B cell (primary cell): ENCODE data around the gene NRG2. TPM values are rescaled to one million over a fixed set of nuclear protein-coding genes. Genes with fewer than 3 reads are reported as not detected.

Experiments
- ATAC-seq: fragments of 200-7000 bp; cut with Tn5 transposase; one replicate; pipeline ENCODE4 v1.10.0; 2021; ENCODE audit warnings: low read depth, mild to moderate bottlenecking, moderate number of reproducible peaks, moderate library complexity
- CTCF ChIA-PET: fragments of 350-600 bp; sonication (Branson Sonifier 250); formaldehyde crosslinking; loops from one replicate; lab custom pipeline; 2021; ENCODE audit warnings: antibody characterized with exemption, inconsistent platforms; lab: Charles Lee
- POLR2A ChIA-PET: fragments of 350-600 bp; sonication (Branson Sonifier 250); formaldehyde crosslinking; loops from one replicate; lab custom pipeline; 2021; ENCODE audit warnings: antibody characterized with exemption; lab: Charles Lee
- DNase-seq: peaks from one replicate; pipeline ENCODE4 v3.0.0; 2013
- H2AFZ ChIP-seq: 2 replicates; pipeline ENCODE4 v1.6.1; 2012; ENCODE audit warnings: mild to moderate bottlenecking, low read depth, low read length; ENCODE audit not compliant: insufficient read depth, poor library complexity, severe bottlenecking
- H3K27ac ChIP-seq, 2 donors: 1 replicate in 1 of 2; 2 replicates in 1 of 2; pipeline ENCODE4 v1.5.1; 2012 to 2013; ENCODE audit warnings: low read length in 2 of 2, mild to moderate bottlenecking in 2 of 2, moderate library complexity in 1 of 2
- H3K27me3 ChIP-seq, 4 experiments: fragments of 200-600 bp in 1 of 4; sonication (generic) in 1 of 4; replicated peaks in 1 of 4; 1 replicate in 2 of 4; 2 replicates in 2 of 4; pipeline versions ENCODE4 v1.6.1 to v1.7.0; 2013 to 2016; ENCODE audit warnings: low read length in 3 of 4, mild to moderate bottlenecking in 2 of 4, mixed read lengths in 1 of 4, moderate library complexity in 1 of 4; ENCODE audit not compliant: insufficient read depth in 4 of 4, control insufficient read depth in 3 of 4; ENCODE audit errors: control extremely low read depth in 1 of 4
- H3K36me3 ChIP-seq, 2 experiments: replicated peaks in 1 of 2; 1 replicate in 1 of 2; 2 replicates in 1 of 2; pipeline versions ENCODE4 v1.6.1 to v1.7.1; 2013; ENCODE audit warnings: low read length in 1 of 2; ENCODE audit not compliant: insufficient read depth in 2 of 2, control insufficient read depth in 1 of 2; ENCODE audit errors: control extremely low read depth in 1 of 2, extremely low read depth in 1 of 2
- H3K4me1 ChIP-seq, 2 donors: fragments of 200-600 bp in 1 of 2; sonication (generic) in 1 of 2; 1 replicate in 1 of 2; 2 replicates in 1 of 2; pipeline versions ENCODE4 v1.5.1 to v1.6.1; 2013 to 2017; ENCODE audit warnings: low read length in 2 of 2; ENCODE audit not compliant: control insufficient read depth in 2 of 2, insufficient read depth in 2 of 2
- H3K4me2 ChIP-seq: replicated peaks from 2 replicates; pipeline ENCODE3; 2012; ENCODE audit warnings: mild to moderate bottlenecking, low read depth, low read length; ENCODE audit not compliant: poor library complexity, severe bottlenecking
- H3K4me3 ChIP-seq, 5 experiments: fragments of 200-600 bp in 1 of 5; sonication (generic) in 1 of 5; 1 replicate in 3 of 5; 2 replicates in 2 of 5; pipeline versions ENCODE4 v1.5.1 to v1.7.0; 2011 to 2016; ENCODE audit warnings: low read length in 4 of 5, mild to moderate bottlenecking in 4 of 5, low read depth in 2 of 5, control low read depth in 1 of 5, moderate library complexity in 1 of 5; ENCODE audit not compliant: insufficient read depth in 1 of 5; ENCODE audit errors: control extremely low read depth in 1 of 5, extremely low read depth in 1 of 5
- H3K79me2 ChIP-seq: fragments of 200-600 bp; sonication (generic); one replicate; pipeline ENCODE4 v1.6.0; 2016; ENCODE audit warnings: low read length; ENCODE audit not compliant: control insufficient read depth, insufficient read depth
- H3K9ac ChIP-seq: fragments of 200-600 bp; sonication (generic); 2 replicates; pipeline ENCODE4 v1.6.1; 2017; ENCODE audit warnings: mild to moderate bottlenecking, low read length, moderate library complexity
- H3K9me3 ChIP-seq, 3 donors: one replicate each; pipeline versions ENCODE4 v1.6.1 to v1.7.1; 2013; ENCODE audit warnings: low read length in 2 of 3; ENCODE audit not compliant: control insufficient read depth in 2 of 3, insufficient read depth in 1 of 3; ENCODE audit errors: control extremely low read depth in 1 of 3
- H4K20me1 ChIP-seq: 2 replicates; pipeline ENCODE4 v1.6.0; 2012; ENCODE audit warnings: mild to moderate bottlenecking, low read length; ENCODE audit not compliant: insufficient read depth, control insufficient read depth, poor library complexity, severe bottlenecking
- H3K27ac Mint-ChIP-seq: one replicate; pipeline ENCODE4 v1.8.0; 2021; ENCODE audit warnings: mixed read lengths
- H3K27me3 Mint-ChIP-seq: one replicate; pipeline ENCODE4 v1.8.0; 2021; ENCODE audit warnings: mixed read lengths
- H3K4me1 Mint-ChIP-seq: one replicate; pipeline ENCODE4 v1.8.0; 2021; ENCODE audit warnings: mixed read lengths
- H3K4me3 Mint-ChIP-seq: one replicate; pipeline ENCODE4 v1.8.0; 2021; ENCODE audit warnings: mixed read lengths
- H3K9me3 Mint-ChIP-seq: one replicate; pipeline ENCODE4 v1.8.0; 2022; ENCODE audit warnings: mixed read lengths; ENCODE audit not compliant: insufficient read depth
- EZH2 ChIP-seq: IDR thresholded peaks from 2 replicates; pipeline ENCODE4 v1.6.1; 2012; ENCODE audit warnings: borderline replicate concordance, low read depth, mild to moderate bottlenecking, moderate library complexity, low read length; ENCODE audit not compliant: insufficient read depth, poor library complexity, severe bottlenecking
- WGBS: methylation state at CpG from one replicate; pipeline ENCODE4 v1.1.5; 2013; ENCODE audit warnings: missing lambda C conversion rate; ENCODE audit not compliant: insufficient coverage; 5-methylcytosine and 5-hydroxymethylcytosine counted together
- intact Hi-C: fragments of 100-400 bp; cut with micrococcal nuclease; formaldehyde crosslinking; loops from one replicate; pipeline ENCODE4 v1.10.0; 2022
- polyA plus RNA-seq: library from polyadenylated mRNA; depleted of rRNA; stranded (reverse); fragments of >200 nt; gene quantifications from 2 replicates; pipeline ENCODE4 v1.2.3, GENCODE V29; 2012
- total RNA-seq, 2 donors: library from RNA; stranded (reverse); fragments of 120-200 nt in 1 of 2; gene quantifications; 1 replicate in 1 of 2; 2 replicates in 1 of 2; pipeline versions ENCODE4 v1.2.3 to v1.2.4, GENCODE V29; 2013 to 2022
- TF ChIP-seq, protein P1 (sequence below): fragments of 200-600 bp; IDR thresholded peaks from one replicate; pipeline ENCODE4 v1.8.0; 2022; ENCODE audit warnings: antibody characterized with exemption, mild to moderate bottlenecking

NRG2 gene
- total and polyA plus RNA-seq, 2 donors (not counting 1 experiment from before 2014, with no cell fraction given), result 0.13 to 0.15 TPM

DNA sequence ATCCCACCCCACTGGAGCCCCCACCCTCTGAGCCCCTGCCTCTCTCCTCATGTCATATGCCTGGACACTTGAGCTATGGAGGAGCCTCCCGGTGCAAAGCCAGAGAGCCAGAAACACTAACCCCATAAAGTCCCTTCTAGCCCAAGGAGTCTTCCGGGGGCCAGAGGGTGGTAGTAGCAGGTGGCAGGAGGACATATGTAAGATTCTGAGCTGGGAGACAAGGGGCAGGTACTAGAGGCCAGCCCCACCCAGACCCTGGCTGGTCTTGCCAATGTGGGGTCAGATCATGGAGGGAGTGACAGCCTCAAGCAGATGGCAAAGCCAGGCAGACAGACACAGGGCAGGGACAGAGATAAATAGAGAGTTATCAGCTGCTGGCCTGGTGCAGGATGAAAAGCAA is 184.1 kb downstream of the NRG2 start:
- H3K4me1 Mint-ChIP-seq, result peaks cover 7% of the 10 kb centered on the region

DNA sequence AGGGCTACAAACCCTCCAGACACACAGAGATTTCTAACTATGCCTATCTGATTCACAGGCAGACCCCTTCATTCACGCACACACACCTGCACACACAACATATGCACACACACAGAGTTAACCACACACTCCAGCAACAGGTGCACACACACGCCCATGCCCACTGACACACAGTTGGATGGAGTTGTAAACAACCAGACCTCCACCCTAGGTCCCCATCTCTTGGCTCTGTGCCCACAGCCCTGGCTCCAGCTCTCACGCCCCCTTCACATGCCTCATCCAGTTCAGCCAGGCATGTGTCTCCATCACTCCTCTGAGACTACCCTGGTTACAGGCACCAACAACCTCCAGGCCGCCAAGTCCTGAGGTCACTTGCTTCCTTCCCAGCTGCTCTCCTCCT is 186.4 kb downstream of the NRG2 start:
- peaks cover 4% of the 10 kb centered on the region for H3K27me3 Mint-ChIP-seq
- peaks cover 0 to 3% (median 0%) of the 10 kb centered on the region in 4 experiments for H3K27me3 ChIP-seq
- intact Hi-C loops, result no loop called here
- no peaks in the 10 kb centered on the region for H3K9me3 ChIP-seq
- no peak overlapping the region for H3K9ac ChIP-seq
- no peak overlapping the region for H3K27ac ChIP-seq
- CTCF ChIA-PET, result interaction anchor here (1.0 kb wide), 1 partner anchor 14 kb away, joined by 3 read pairs; no protein-coding TSS in a partner anchor
- no peak for ATAC-seq
- POLR2A ChIA-PET, result no interaction called here
- no peak overlapping the region for H3K4me3 Mint-ChIP-seq
- no peaks in the 10 kb centered on the region for H4K20me1 ChIP-seq
- H3K27ac Mint-ChIP-seq, result no peak overlapping the region
- TF ChIP-seq, protein P1, sequence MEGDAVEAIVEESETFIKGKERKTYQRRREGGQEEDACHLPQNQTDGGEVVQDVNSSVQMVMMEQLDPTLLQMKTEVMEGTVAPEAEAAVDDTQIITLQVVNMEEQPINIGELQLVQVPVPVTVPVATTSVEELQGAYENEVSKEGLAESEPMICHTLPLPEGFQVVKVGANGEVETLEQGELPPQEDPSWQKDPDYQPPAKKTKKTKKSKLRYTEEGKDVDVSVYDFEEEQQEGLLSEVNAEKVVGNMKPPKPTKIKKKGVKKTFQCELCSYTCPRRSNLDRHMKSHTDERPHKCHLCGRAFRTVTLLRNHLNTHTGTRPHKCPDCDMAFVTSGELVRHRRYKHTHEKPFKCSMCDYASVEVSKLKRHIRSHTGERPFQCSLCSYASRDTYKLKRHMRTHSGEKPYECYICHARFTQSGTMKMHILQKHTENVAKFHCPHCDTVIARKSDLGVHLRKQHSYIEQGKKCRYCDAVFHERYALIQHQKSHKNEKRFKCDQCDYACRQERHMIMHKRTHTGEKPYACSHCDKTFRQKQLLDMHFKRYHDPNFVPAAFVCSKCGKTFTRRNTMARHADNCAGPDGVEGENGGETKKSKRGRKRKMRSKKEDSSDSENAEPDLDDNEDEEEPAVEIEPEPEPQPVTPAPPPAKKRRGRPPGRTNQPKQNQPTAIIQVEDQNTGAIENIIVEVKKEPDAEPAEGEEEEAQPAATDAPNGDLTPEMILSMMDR, result no peak
- TF ChIP-seq EZH2, result no peak
- no peak overlapping the region for H2AFZ ChIP-seq
- no peaks in the 10 kb centered on the region for H3K79me2 ChIP-seq
- H3K4me1 Mint-ChIP-seq, result no peaks in the 10 kb centered on the region
- H3K9me3 Mint-ChIP-seq, result no peaks in the 10 kb centered on the region
- DNase-seq, result no peak
- H3K4me1 ChIP-seq, result no peaks in the 10 kb centered on the region
- no peak overlapping the region for H3K4me2 ChIP-seq
- 88% methylated on average over 4 of the region's 4 CpGs for WGBS
- no peaks in the 10 kb centered on the region for H3K36me3 ChIP-seq
- no peak overlapping the region for H3K4me3 ChIP-seq

More for the DNA sequence above, 184.1 kb downstream of the NRG2 start:
- no peak for TF ChIP-seq EZH2
- TF ChIP-seq, protein P1, result no peak
- DNase-seq (no peak), ATAC-seq (no peak)
- Histone ChIP-seq H3K4me3 (no peak overlapping the region), H3K4me1 (peaks cover 0 to 3% of the 10 kb centered on the region in 2 donors), H3K79me2 (no peaks in the 10 kb centered on the region), H3K27ac (no peak overlapping the region), H4K20me1 (no peaks in the 10 kb centered on the region), H3K27me3 (peaks cover 0 to 3% (median 0%) of the 10 kb centered on the region in 4 experiments), H3K4me2 (no peak overlapping the region), H3K9ac (no peak overlapping the region), H3K36me3 (no peaks in the 10 kb centered on the region), H3K9me3 (no peaks in the 10 kb centered on the region), H2AFZ (no peak overlapping the region)
- 83% methylated on average over 1 of the region's 2 CpGs for WGBS
- ChIA-PET CTCF (interaction anchor here (0.9 to 6.3 kb wide), 4 partner anchors 9 to 82 kb away, joined by 4 to 117 read pairs (median 21); no protein-coding TSS in a partner anchor), POLR2A (no interaction called here)
- no peak overlapping the region for H3K4me3 Mint-ChIP-seq
- H3K9me3 Mint-ChIP-seq, result no peaks in the 10 kb centered on the region
- intact Hi-C loops, result no loop called here
- no peak overlapping the region for H3K27ac Mint-ChIP-seq
- peaks cover 4% of the 10 kb centered on the region for H3K27me3 Mint-ChIP-seq
